Measurements from ENCODE around the gene ARID3B.
"Not testable (repeated sequence)": the region's sequence is repeated elsewhere in the genome, so short reads cannot be mapped to it uniquely, and the experiment has no call there.

Gene ARID3B, protein sequence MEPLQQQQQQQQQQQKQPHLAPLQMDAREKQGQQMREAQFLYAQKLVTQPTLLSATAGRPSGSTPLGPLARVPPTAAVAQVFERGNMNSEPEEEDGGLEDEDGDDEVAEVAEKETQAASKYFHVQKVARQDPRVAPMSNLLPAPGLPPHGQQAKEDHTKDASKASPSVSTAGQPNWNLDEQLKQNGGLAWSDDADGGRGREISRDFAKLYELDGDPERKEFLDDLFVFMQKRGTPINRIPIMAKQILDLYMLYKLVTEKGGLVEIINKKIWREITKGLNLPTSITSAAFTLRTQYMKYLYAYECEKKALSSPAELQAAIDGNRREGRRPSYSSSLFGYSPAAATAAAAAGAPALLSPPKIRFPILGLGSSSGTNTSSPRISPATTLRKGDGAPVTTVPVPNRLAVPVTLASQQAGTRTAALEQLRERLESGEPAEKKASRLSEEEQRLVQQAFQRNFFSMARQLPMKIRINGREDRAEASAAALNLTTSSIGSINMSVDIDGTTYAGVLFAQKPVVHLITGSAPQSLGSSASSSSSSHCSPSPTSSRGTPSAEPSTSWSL

DNA sequence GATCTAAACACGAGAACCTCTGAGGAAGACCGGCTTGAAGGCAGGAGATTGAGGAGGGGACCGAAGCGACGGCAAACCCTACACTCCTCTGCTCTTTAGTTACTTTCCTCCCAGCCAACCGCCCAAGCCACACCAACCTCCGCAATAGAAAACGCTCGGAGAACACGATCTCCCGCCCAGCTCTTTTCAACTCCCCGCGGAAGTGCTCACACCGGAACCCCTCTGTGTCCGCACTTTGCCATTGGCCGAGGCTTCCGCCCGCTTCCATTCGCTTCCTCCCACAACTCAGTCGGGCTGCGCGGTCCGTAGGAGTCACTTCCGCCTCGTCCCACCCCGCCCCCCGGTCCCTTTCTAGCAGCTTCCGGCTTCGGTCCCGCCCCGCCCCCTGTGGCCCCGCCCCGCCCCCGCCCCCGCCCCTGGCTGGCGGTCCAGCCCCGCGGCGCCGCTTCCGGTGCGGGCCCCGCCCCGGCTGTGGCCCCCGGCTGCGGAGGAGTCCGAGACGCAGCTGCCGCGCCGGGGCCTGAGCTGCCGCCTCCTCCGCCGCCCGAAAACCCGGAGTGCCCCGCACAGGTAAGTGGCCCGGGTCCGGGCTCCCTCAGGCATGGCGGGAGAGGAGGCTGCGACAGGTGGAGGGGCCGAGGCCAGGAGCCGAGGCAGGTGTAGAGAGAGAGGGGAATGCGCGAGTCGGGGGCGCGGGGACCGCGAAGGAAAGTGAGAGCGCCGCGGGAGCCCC lies at the start of gene ARID3B:
ARID3B (plus strand) TSS at position 460 of the 733 bp plus-strand sequence. CDS start 2,717 bp downstream, outside the sequence.
- DNase-seq, result peak; percentile 94

DNA sequence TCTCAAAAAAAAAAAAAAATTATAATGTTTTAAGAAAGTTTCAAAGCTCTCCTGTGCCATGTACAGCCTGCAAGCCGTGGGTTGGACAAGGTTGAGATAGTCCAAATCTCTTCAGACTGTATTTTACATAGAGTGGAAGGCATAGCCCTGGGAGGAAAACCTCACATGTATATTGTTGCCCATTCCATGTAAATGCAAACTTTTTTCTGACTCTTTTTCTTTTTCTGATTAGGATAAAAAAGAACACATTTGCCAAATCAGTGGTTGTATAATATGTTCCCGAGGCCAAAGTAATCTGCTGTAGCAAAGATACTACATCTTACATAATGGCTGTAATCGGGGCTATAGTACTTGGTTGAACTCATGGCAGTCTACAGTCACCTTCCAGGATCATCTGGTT lies 44.4 kb upstream of the ARID3B start:
- no peak for DNase-seq

DNA sequence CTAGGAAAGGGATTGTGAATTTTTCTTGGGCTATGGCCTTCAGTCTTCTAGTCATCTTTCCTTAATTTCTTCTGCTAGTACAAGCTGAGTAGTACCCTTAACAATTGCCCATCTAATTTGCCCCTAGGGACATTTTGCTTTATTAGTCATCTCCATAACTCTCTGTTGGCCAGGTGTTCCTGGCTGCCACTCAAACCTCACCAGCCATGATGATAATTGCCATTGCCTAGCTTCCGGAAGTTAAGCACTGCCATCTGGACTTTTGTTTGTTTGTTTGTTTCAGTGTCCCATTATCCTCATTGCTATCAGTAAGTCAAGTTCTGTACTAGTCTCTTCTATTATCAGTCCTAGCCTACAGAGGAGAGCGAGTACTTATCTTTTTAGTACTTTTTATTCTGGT lies 43.4 kb upstream of the ARID3B start:
- DNase-seq, result no peak

DNA sequence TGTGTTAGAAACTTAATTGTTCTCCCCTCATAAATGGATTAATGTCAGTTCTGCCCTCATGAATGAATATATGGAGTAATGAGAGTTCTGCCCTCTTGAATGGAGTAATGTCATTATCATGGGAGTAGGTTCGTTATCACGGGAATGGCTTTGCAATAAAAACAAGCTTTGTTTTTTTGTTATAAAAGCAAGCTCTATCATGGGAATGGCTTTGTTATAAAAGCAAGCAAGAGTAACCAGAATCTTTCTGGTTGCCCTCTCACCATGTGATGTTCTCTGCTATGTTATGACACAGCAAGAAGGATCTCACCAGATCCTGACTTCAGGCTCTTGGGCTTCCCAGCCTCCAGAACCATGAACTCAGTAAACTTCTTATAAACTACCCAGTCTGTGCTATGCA lies 41.7 kb upstream of the ARID3B start:
- no peak for DNase-seq

DNA sequence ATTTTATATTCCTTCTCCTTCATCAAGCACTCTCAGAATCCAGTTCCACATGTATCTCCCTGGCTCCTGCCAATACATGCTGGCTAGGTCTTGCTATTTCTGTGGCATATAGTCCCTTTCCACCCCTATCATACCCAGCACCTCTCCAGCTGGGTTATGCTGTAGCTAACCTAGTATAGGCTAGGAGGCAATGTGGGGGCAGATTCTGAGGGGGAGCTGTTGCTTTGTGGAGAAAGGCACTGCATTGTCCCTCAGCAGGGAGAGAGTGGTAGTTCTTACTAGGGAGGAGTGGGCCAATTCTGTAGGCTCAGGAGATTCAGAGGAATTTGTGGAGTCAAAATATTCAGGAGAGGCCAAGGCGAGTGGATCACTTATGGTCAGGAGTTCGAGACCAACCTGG lies 40.6 kb upstream of the ARID3B start:
- no peak for DNase-seq

DNA sequence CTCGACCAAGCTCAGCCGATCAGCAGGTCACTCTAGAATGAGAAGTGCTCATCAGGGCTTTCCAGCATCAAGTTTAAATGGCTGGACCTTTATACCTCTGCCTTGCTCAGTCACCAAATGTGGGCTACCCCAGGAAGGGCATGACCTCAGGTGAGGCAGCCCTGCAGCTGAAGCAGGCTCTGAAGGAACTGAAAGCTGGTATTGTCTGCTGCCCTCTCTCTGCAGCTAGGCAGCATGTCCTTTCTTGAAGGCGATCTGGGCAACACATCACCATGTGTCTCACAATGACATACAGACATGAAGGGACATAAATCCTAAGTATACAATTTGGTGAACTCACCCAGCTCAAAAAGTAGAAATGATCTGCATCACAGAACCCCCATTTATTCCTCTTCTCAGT lies 38.7 kb upstream of the ARID3B start:
- DNase-seq, result no peak

DNA sequence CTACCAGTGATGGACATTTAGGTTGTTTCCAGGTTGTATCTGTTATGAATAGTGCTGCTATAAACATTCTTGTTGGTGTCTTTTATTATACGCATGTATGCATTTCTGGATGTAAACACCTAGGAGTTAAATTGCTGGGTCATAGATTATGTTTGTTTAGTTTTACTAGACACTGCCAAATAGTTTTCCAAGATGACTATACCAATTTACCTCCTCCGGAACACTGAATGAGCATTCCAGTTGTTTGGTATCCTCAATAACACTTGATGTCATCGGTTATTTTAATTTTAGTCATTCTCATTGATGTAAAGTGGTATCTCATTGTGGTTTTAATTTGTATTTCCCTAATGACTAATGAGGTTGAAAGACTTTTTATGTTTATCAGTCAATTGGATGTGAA lies 36.6 kb upstream of the ARID3B start:
- no peak for DNase-seq

DNA sequence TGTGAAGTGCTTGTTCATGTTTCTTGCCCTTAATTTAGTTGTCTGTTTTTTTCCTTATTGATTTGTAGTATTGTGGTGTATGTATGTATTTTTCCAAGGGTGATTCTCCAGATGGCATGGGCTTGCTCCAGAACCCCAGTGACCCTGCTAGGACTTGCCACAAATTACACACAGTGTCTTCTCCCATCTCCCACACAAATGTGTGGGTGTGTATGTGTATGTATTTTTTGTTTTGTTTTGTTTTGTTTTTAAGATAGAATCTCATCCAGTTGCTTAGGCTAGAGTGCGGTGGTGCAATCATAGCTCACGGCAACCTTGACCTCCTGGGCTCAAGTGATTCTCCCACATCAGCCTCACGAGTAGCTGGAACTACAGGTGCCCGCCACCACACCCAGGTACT lies 36.2 kb upstream of the ARID3B start:
- no peak for DNase-seq

DNA sequence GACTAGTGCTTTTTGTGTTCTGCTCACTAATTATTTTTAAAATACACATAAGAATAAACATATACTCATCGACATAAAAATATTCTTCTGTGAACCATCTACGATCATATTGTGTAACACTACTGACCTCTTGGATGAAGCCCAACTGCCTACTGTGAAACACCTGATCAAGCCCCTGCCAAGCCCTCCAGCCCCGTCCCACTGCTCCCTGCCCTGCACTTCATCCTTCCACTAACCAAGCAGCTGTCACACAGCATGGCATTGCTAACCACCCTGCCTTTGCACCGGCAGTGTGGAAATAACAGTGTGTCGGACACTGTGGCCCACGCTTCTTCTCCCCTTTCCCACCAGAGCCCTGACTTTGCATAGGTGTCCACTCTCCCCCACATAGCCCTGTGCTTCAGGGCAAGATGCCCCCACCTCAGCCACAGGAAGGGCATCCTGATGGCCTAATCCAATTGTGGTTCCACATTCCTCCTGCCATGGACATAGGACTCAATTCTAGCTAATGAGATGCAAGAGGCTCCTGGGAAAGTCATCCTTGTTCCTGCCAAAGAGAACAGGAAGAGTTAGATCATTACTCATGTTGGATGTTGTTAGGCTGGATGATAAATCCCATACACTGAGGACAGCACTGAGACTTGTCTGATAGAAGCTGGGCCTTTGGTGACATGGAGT lies 35.0 kb upstream of the ARID3B start:
- DNase-seq, result no peak

DNA sequence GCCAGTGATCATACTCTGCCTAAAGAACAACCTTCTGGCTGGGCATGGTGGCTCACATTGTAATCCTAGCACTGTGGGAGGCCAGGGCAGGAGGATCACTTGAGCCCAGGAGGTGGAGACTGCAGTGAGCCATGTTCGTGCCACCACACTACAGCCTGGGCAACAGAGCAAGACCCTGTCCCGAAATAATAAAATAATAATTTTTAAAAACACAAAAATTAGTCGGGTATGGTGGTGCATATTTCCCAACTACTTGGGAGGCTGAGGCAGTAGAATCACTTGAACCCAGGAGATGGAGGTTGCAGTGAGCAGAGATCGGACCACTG lies 34.5 kb upstream of the ARID3B start:
- no peak for DNase-seq

DNA sequence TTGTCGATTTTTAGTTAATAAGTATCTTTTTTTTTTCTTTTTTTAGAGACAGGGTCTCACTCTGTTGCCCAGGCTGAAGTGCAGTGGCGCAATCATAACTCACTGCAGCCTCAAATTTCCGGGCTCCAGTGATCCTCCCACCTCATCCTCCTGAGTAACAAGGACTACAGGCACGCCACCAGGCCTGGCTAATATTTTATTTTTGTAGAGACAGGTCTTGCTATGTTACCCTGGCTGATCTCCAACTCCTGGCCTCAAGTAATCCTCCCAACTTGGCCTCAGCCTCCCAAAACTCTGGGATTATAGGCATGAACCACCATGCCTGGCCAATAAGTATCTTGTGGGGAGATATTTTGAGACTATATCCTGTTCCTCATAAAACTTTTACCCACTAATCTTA lies 29.4 kb upstream of the ARID3B start:
- no peak for DNase-seq

DNA sequence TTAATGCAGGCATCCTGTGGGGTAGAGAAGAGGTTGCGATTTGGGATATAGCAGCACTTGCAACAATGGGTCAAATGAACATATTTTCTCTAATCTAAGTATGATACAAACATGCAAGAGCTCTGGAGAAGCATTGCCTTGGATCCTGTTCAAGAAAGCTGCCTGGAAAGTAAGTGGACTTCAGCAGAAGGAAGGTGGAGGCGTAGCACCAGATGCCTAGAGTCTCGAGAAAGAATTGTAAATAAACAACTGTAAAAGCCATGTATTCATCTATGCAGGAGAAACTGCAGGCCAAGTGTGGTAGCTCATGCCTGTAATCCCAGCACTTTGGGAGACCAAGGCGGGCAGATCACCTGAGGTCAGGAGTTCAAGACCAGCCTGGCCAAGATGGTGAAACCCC lies 27.0 kb upstream of the ARID3B start:
- not testable (repeated sequence) for DNase-seq

DNA sequence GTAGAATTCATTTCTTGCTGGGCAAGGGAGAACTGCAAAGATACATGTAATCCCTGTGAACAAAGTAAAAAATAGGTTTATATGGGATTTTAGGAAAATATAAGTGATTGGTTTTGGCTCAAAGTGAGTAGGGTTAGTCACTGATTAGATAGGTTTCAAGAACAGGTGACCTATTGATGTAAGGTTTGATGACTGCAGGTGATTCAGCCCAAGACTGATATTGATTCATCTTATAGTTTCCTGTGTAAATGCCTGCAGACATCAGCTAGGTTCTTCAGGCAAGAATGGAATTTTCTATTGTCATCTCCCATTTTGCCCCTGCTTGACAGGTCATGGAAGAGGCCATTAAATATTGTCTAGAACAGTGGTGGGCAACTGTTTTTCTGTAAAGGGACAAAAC lies 23.9 kb upstream of the ARID3B start:
- DNase-seq, result no peak

DNA sequence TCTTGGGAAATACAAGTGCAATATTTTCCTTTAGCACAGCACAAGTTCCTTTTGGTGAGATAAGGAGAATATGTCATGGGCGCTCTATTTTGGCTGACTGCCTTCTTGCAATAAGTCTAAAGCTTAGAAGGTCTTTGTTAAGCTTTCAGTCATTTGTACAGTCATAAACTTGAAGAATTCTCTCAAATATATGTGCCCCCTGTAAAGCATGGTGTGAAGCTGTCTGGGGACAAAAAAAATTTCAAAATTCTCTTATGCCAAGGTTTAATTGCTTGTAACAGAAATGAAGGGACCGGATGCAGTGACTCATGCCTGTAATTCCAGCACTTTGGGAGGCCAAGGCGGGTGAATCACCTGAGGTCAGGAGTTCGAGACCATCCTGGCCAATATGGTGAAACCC lies 21.7 kb upstream of the ARID3B start:
- no peak for DNase-seq

DNA sequence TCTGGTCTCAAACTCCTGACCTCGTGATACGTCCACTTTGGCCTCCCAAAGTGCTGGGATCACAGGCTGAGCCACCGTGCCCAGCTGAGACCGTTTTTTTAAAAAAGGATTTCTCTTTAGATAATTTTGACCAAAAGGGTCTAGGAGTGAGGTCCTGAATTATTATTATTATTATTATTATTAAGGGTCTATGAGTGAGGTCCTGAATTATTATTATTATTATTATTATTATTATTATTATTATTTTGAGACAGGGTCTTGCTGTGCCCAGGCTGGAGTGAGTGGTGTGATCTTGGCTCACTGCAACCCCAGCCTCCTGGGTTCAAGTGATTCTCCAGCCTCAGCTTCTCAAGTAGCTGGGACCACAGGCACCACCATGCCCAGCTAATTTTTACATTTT lies 20.6 kb upstream of the ARID3B start:
- DNase-seq, result no peak

DNA sequence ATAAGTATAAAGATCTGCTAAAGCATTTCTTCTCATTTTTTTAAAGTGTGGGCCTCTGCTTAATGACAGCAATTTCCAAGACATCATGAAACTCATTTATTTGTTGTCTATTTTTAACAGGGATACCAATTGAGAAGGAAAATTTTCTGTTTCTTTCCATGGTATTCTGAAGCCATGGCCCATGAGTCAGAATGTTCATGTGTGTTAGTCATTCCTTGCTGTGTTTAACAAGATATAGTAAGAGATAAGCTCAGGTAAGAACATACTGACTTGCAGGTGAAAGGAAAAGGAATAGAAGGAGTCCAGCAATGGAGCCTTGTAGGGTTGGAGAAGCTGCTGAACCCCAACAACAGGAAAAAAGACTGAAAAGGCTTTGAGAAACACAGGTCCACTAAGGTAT lies 17.0 kb upstream of the ARID3B start:
- DNase-seq, result no peak

DNA sequence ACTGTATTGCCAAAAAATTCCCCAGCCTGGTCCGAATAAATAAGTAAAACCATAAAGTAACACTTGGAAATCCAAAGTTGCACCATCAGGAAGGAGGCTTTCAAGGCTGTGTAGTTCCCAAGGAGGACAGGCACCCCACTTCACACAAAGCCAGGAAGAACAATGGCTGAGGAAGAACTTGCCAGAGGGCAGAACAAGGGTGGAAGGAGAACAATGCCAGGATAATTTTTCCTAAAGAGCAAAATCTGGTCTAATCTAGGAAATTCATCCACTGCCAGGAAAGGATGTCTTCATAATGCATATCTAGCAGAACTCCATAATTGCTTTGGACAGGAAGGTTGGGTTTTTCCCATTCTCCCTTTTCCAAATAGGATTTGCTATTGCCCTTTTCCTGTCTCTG lies 15.7 kb upstream of the ARID3B start:
- DNase-seq, result no peak

DNA sequence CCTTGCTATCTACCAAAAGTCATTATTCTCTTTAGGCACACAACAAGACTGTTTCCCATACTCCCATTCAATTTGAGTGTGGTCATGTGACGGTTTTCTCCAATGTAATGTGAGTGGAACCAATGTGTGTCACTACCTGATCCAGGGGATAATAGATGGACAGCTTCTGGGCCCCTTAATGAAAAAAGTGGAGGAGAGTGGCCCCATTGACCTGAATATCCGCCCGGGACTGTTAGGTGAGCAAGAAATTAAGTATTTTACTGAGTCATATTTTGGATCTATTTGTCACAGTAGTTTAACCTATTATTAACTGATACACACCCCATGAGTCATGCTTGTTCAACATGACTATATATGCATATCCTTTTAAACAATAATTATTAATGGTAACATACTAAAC lies 15.1 kb upstream of the ARID3B start:
- no peak for DNase-seq

DNA sequence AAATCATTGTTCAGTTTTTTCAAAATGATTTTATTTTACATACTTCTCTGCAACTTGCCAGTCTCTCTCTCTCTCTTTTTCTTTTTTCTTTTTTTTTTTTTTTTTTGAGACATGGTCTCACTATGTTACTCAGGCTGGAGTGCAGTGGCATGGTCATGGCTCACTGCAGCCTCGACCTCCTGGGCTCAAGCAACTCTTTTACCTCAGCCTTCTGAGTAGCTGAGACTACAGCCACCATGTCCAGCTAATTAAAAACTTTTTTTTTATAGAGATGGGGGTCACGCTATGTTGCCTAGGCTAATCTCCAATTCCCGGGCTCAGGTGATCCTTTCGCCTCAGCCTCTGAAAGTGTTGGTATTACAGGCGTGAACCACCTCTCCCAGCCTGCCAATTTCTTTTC lies 12.1 kb upstream of the ARID3B start:
- DNase-seq, result no peak

DNA sequence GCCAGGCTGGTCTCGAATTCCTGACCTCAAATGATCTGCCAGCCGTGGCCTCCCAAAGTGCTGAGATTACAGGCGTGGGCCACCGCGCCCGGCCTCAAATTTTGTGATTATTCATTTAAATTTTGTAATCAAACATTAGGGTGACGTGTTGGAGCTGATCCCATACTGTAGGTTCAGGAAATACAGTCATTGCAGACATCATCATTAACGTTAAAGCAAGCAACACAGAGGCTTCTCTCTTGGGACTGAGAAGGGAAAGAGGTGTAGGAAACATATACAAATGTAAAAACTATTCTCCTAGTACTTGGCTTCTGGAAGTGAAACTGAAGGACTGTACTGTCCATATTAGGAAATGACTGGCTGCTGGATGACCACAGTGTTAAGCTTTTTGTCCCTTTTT lies 11.1 kb upstream of the ARID3B start:
- no peak for DNase-seq

DNA sequence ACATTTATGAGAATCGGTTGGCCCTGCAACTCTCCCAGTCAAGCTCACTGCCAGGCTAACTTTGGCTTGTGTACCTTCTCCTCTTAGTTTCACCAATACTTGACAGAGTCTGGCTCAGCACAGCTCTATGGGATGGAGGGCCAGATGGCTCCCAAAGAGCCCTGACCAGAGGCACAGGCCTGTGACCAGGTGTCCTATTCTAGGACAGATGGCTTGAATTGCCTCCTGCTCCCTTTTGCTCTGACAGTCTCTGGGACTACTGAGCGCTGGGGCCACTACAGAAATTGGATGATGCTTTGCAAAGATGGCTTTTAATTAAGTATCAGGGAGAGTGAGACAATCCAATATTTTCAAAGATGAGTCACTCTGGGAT lies 10.3 kb upstream of the ARID3B start:
- no peak for DNase-seq

DNA sequence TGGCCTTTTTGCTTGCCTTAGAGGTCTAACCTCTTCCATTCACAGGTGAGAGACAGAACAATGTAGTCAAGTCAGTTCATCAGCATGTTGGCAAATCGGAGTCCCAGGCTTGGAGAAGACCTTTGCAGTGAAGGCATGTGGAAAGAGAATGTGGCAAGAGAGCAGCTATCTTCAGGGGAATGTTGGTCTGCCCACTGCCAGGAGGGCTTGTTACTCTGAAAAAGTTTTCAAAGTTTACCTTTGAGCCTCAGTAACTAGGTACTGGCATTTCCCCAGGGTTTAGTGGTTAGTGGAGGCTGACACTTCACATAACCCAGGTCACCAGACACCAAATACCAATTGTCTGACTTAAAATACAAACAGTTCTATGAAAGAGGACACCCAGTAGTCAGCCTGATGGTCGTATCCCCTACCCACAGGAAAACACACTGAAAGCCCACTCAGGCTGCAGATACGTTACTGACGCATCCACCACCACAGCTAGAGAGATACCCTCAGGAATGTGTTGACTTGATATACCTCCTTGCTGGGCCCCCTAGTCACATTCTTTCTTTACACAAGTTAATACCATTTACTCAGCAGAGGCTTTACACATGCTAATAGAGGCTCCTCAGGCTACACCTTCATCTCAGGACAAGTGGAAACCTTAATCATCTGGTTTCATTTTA lies 9.7 kb upstream of the ARID3B start:
- no peak for DNase-seq

DNA sequence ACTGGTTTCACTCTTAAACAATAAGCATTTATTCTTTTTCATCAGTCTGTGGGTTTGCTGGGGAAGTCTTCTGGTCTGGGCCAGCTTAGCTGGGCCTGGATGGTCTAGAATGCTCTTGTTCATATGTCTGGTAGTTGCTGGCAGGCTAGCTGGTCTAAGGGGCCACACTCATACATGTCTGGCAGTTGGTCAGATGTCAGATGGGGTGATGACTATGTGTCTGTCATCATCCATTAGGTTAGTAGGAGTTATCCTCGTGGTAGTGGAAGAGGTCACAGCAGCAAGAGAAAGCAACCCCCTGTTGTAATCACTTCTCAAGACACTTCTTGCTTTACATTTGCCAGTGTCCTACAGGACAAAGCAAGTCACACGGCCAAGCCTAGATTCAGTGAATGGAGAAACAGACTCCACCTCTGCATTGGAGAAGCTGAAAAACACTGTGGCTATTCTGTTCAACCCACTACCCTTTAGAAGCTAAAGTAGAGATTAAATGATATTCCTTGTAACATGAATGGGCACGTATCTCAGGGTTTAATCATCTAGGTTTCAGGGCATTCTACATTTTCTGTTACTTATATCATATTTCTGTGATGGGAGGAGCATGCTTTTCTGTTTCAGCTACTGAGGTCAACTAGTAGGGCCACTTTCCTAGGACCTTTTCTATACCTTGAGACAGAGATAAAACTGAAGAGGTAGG lies 5.5 kb upstream of the ARID3B start:
- no peak for DNase-seq

Measured in activated CD4-positive, alpha-beta T cell treated with anti-CD3 and anti-CD28 coated beads for 1 hour (primary cell).